Hippocampal formation (tissue), 2 donors: ENCODE results near the gene MYL6B.
"Not testable (repeated sequence)": the region's sequence is repeated elsewhere in the genome, so short reads cannot be mapped to it uniquely, and the experiment has no call there.

Experiments used
- DNase-seq, 2 donors: peaks; one replicate each; lab custom pipeline; 2025; lab: John Stamatoyannopoulos, UW

MYL6B gene

GRCh38 chr12:56152132-56152755, at the start of gene MYL6B:
Gene MYL6B, plus strand, starts transcription at chr12:56152587. Its CDS starts 1,332 bp downstream, at chr12:56153919.
- DNase-seq: peak; percentile 79 to 81

DNA sequence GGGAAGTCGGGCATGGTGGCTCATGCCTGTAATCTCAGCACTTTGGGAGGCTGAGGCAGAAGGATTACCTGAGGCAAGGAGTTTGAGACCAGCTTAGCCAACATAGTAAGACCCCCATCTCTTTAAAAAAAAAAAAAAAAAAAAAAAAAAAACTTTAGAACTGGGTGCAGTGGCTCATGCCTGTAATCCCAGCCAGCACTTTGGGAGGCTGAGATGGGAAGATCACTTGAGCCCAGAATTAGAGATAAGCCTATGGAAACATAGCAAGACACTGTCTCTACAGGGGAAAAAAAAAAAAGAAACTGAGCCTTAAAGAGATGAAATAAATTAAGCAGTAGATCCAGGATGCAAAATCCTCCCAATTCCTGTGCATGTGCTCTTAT, 49.7 kb upstream of the MYL6B start:
- DNase-seq: no peak

DNA sequence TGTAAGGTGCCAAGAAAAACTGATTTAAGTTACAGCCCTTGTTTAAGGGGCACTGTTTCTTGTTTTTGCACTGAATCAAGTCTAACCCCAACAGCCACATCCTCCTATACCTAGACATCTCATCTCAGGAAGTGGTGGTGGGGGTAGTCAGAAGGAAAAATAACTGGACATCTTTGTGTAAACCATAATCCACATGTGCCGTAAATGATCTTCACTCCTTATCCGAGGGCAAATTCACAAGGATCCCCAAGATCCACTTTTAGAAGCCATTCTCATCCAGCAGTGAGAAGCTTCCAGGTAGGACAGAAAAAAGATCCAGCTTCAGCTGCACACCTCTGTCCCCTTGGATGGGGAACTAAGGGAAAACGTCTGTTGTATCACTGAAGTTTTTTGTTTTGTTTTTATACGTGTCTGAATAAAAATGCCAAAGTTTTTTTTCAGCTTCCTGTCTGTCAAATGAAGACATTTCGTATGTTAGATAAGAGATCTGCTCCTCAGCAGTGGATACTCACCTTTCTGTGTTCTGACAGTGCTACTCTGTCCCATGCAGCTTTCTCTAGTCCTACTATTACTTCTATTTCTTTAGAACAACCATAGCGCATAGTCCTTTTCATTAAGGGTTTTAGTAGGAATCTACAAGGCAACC, 49.2 kb upstream of the MYL6B start:
- no peak for DNase-seq

- no peak for DNase-seq
Measured at GRCh38 chr12:56103823-56104108, 48.6 kb upstream of the MYL6B start.

- peak; percentile 96 to 97 for DNase-seq
Measured at GRCh38 chr12:56104109-56104814, 48.1 kb upstream of the MYL6B start, which contains the start of gene PA2G4. Gene PA2G4, plus strand, starts transcription at chr12:56104559. Its CDS starts 179 bp downstream, at chr12:56104738.

DNA sequence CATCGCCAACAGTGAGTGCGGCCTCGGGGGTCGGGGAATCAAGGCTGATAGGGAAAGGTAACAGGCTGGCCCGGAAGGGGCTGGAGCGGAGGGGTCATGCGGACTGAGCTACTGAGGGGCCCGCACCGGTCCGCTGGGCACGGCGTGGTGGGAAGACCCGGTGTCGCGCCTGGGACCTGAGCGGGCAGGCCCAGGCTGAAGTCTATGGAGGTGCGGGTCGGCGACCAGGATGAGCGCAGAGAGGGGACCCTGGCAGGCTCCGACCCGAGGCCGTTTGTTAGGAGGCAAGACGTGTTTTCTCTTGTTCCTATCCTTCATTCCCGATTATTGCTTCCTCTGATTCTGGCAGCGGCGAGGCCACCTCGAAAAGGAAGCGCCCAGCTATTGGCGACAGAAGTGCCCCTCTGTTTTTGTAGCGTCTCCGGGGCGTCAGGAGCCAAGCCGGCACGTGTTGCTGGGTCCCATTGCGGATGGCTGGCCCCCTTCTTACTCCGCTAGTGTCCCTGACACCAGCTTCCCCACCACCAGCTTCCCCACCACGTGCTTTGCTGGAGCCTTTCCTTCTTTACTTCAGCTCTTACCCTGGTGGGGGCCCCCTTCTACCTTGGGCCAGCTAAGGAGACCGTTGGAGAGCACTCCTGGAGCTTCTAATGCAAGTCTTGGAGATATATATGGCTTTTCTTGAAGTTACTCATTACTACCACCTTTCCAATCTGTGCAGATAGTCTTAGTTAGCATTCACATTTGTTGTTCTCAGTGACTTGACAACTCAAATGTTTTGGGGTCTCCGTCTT, 47.4 kb upstream of the MYL6B start:
- DNase-seq: no peak

GRCh38 chr12:56105609-56105902, 46.8 kb upstream of the MYL6B start:
- DNase-seq: no peak

DNA sequence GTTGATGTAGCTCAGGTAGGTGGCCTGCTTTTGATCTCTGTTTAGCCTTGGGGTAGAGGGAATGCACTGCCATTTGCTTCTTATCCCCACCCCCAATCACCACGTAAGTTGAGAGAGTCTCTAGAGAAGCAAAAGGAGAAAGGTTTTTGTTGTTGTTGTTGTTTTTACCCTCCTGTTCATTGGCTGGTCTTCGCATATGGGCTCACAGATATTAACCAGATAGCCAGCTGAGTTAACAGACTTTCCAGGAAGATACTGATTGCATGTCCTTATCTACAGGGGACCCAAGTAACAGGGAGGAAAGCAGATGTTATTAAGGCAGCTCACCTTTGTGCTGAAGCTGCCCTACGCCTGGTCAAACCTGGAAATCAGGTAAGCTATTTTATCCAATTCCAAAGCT, 45.1 kb upstream of the MYL6B start:
- DNase-seq: no peak

DNA sequence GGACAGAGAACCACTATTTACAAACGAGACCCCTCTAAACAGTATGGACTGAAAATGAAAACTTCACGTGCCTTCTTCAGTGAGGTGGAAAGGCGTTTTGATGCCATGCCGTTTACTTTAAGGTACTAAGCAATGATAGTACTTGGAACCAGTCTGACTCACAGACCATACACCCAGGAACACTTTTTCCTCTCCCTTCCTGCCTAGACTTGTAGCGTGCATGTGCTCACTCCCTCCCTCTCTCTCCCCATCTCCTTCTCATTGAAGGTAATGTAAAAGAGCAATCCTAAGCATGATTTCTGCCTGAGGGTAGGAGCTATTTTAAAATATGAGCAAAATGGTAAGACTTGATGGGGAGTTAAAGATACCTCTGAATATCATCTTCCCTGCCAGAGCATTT, 41.8 kb upstream of the MYL6B start:
- DNase-seq: no peak

GRCh38 chr12:56114084-56114483, 38.3 kb upstream of the MYL6B start:
- no peak for DNase-seq

GRCh38 chr12:56115329-56115728, 37.1 kb upstream of the MYL6B start:
- no peak for DNase-seq

DNA sequence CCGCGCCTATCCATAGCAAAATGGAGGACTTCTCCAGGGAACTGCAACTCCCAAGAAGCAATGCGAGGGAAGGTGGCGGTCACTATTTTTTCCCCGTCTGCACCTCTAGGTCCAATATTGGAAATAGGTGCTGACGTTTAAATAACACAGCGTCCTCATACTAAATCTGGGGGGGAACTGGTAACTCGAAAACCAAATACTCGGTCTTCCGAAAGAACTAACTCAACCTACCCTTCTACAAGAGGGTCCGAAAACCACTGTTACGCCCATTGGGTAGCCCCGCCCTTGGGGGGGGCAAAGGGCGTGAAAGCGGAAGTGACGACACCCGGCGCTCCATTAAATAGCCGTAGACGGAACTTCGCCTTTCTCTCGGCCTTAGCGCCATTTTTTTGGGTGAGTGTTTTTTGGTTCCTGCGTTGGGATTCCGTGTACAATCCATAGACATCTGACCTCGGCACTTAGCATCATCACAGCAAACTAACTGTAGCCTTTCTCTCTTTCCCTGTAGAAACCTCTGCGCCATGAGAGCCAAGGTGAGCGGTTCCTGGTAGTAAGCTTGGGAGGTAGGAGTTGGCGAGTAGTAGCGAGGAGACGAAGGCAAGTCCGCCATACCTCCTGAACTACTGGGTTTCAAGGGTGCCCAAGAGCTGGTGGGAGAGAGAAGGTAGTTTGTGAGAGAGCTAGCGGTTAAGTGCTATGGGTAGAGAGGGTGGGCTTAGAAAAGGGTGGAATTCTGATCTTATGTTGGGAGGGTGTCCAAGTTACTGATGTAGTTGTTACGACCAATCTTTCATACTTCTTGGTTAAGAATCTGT, 35.9 kb upstream of the MYL6B start, which contains the start of gene RPL41:
Gene RPL41, plus strand, starts transcription at position 367 of the 815 bp plus-strand sequence.
- DNase-seq: peak; percentile 90 to 96

DNA sequence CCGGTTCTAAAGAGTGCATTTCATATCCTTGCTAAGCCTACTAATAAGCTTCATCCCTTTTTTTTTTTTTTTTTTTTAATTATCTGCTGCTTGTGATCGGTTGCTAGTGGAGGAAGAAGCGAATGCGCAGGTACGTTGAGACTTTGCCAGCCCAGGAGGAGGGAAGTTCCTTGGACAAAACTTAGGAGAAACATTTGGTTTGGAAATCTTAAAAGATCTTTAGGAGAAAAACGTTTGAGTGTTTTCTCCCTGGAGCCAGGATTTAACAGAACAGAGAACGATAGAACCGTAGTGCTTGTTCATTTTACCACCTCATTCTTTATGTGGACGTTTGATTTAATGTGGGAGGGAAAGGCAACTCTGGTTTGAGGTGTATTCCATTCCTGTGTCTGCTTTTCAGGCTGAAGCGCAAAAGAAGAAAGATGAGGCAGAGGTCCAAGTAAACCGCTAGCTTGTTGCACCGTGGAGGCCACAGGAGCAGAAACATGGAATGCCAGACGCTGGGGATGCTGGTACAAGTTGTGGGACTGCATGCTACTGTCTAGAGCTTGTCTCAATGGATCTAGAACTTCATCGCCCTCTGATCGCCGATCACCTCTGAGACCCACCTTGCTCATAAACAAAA, 35.2 kb upstream of the MYL6B start:
- not testable (repeated sequence) for DNase-seq

- DNase-seq: peak; percentile 94 to 97
Measured at GRCh38 chr12:56117778-56118687, 34.4 kb upstream of the MYL6B start, which contains the start of gene ZC3H10. Gene ZC3H10, plus strand, starts transcription at chr12:56118266. Its CDS starts 2,297 bp downstream, at chr12:56120563.

DNA sequence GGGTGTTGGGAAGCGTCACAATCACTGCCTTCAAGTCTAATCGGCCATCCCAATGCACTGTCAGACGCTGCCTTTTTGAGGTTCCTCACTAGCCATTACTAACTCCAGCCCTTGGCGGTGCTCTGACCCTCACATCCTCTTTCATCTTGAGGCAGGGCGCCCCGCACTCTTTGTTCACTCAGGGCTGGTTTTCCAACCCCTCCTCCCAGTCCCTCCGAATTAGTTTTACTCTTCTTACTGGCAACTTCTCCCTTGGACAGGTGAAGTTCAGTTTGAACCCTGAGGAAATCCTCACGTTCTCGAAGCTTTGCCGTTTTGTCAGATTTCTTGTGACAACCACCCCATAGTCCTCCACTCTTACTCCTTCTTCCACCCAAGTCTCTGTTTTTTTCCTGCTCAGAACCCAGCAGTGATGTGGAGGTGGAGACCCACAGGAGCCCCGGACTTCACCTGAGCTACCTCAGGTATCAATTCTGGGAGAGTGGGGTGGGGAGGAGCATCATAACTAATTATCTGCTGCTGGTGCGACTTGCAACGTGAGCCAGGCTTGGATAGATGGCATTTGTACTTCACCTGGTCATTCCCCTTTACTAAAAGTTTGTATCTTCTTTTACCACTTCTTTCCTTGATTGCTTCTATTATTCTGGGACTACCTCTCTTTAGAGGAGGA, 33.6 kb upstream of the MYL6B start:
- DNase-seq: no peak

GRCh38 chr12:56119361-56119796, 33.0 kb upstream of the MYL6B start:
- peak; percentile 46 to 60 for DNase-seq

GRCh38 chr12:56120158-56120846, 32.1 kb upstream of the MYL6B start:
- no peak for DNase-seq

DNA sequence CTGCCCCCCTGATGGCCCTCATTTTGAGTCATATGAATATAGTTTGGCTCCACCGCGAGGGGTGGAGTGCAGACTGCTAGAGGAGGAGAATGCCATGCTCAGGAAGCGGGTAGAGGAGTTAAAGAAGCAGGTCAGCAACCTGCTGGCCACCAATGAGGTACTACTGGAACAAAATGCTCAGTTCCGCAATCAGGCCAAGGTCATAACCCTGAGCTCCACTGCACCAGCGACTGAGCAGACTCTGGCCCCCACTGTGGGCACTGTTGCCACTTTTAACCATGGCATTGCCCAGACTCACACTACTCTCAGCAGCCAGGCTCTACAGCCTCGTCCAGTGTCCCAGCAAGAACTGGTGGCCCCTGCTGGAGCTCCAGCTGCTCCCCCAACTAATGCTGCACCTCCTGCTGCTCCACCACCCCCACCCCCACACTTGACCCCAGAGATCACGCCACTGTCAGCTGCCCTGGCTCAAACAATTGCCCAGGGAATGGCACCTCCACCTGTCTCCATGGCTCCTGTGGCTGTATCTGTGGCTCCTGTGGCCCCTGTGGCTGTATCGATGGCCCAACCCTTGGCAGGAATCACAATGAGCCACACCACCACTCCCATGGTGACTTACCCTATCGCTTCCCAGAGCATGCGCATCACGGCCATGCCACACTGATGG, 31.1 kb upstream of the MYL6B start:
- no peak for DNase-seq
